Urinary bladder (tissue), 4 donors: ENCODE data around the gene KIFC1. TPM values are rescaled to one million over a fixed set of nuclear protein-coding genes. Genes with fewer than 3 reads are reported as not detected.

Experiments used
- DNase-seq: peaks from one replicate; pipeline ENCODE4 v3.0.0-alpha.2; 2015; ENCODE audit errors: extremely low spot score
- H3K27ac ChIP-seq: one replicate; pipeline ENCODE4 v1.5.1; 2013; ENCODE audit warnings: low read depth, mild to moderate bottlenecking, moderate library complexity
- H3K36me3 ChIP-seq: one replicate; pipeline ENCODE4 v1.6.1; 2013; ENCODE audit warnings: mild to moderate bottlenecking, moderate library complexity; ENCODE audit not compliant: insufficient read depth
- H3K4me1 ChIP-seq: one replicate; pipeline ENCODE4 v1.6.1; 2013; ENCODE audit warnings: mild to moderate bottlenecking, moderate library complexity; ENCODE audit not compliant: insufficient read depth
- H3K4me3 ChIP-seq: one replicate; pipeline ENCODE4 v1.5.1; 2013; ENCODE audit warnings: low read depth, low read length
- WGBS: extraction: QIAGEN DNeasy Blood & Tissue Kit; methylation state at CpG from one replicate; pipeline ENCODE4 v1.1.7; 2013; 5-methylcytosine and 5-hydroxymethylcytosine counted together
- polyA plus RNA-seq: library from polyadenylated mRNA; stranded (reverse); fragments of 200-250 nt; gene quantifications from one replicate; pipeline ENCODE4 v1.2.3, GENCODE V29; 2013
- small RNA-seq: library from RNA; depleted of rRNA; stranded (forward); fragments of <200 nt; gene quantifications from one replicate; pipeline ENCODE3, GENCODE V24; 2014
- total RNA-seq: library from RNA; depleted of rRNA; stranded (reverse); fragments of >200 nt; gene quantifications from one replicate; pipeline ENCODE4 v1.2.3, GENCODE V29; 2014
- donor health status: healthy with polysubstance abuse.
- donor health status: healthy.

KIFC1 gene
- total and polyA plus RNA-seq, 2 donors: 1.2 to 7.5 TPM

DNA sequence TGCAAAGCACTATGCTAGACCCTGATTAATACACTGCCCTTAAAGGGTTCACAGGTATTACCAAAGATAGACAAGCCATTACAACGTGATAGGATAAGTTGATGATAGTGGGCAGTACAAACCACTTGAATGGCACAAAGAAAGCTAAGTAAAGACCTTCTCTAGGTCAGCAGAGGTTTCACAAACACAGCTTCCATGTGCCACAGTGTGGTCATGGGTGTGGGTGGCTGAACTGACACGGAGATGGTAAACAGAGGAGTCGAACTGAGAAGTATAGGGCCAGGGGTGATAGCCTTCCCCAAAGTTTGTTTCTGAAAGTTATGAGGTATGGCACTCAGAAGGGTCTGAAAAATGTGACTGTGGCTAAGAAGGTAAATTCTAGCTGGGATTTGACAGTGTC is 67.1 kb downstream of the KIFC1 start:
- Histone ChIP-seq H3K4me1 (no peaks in the 10 kb centered on the region), H3K4me3 (no peak overlapping the region), H3K27ac (no peak overlapping the region), H3K36me3 (no peaks in the 10 kb centered on the region)
- no peak for DNase-seq
- 71% methylated on average over 3 of the region's 3 CpGs for WGBS

GRCh38 chr6:33459226-33459625 is 67.6 kb downstream of the KIFC1 start:
- WGBS: 95% methylated on average over 2 of the region's 2 CpGs
- H3K27ac ChIP-seq: no peak overlapping the region
- no peaks in the 10 kb centered on the region for H3K4me1 ChIP-seq
- no peak for DNase-seq
- no peak overlapping the region for H3K4me3 ChIP-seq
- H3K36me3 ChIP-seq: no peaks in the 10 kb centered on the region

Small RNA genes lying within 50 kb of the gene (small RNA-seq; reads per million reads assigned to genes)
- gene RPL35AP4 (not detected), gene ZBTB9 (not detected)

Other genes with a start within 250 kb of the KIFC1 start
- gene COL11A2, start 199.4 kb upstream of the KIFC1 start, total RNA-seq: 1.3 TPM
- 0.30 TPM for gene COL11A2, start 199.4 kb upstream of the KIFC1 start, polyA plus RNA-seq
- gene RXRB, start 191.2 kb upstream of the KIFC1 start, total RNA-seq: 21.4 TPM
- 41.6 TPM for gene RXRB, start 191.2 kb upstream of the KIFC1 start, polyA plus RNA-seq
- gene SLC39A7, start 191.0 kb upstream of the KIFC1 start, total RNA-seq: 60.0 TPM
- 77.1 TPM for gene SLC39A7, start 191.0 kb upstream of the KIFC1 start, polyA plus RNA-seq
- 7.6 TPM for gene HSD17B8, start 187.2 kb upstream of the KIFC1 start, total RNA-seq
- gene HSD17B8, start 187.2 kb upstream of the KIFC1 start, polyA plus RNA-seq: 17.3 TPM
- 19.1 TPM for gene RING1, start 183.3 kb upstream of the KIFC1 start, total RNA-seq
- gene RING1, start 183.3 kb upstream of the KIFC1 start, polyA plus RNA-seq: 48.3 TPM
- 32.4 TPM for gene VPS52, start 119.9 kb upstream of the KIFC1 start, total RNA-seq
- 45.3 TPM for gene VPS52, start 119.9 kb upstream of the KIFC1 start, polyA plus RNA-seq
- 3,033 TPM for gene RPS18, start 119.7 kb upstream of the KIFC1 start, total RNA-seq
- gene RPS18, start 119.7 kb upstream of the KIFC1 start, polyA plus RNA-seq: 4,357 TPM
- 8.0 TPM for gene B3GALT4, start 114.7 kb upstream of the KIFC1 start, total RNA-seq
- gene B3GALT4, start 114.7 kb upstream of the KIFC1 start, polyA plus RNA-seq: 19.3 TPM
- 29.7 TPM for gene WDR46, start 102.6 kb upstream of the KIFC1 start, total RNA-seq
- 40.2 TPM for gene WDR46, start 102.6 kb upstream of the KIFC1 start, polyA plus RNA-seq
- 24.3 TPM for gene PFDN6, start 102.2 kb upstream of the KIFC1 start, total RNA-seq
- 104 TPM for gene PFDN6, start 102.2 kb upstream of the KIFC1 start, polyA plus RNA-seq
- 44.0 TPM for gene RGL2, start 92.9 kb upstream of the KIFC1 start, total RNA-seq
- 77.5 TPM for gene RGL2, start 92.9 kb upstream of the KIFC1 start, polyA plus RNA-seq
- 43.0 TPM for gene TAPBP, start 77.7 kb upstream of the KIFC1 start, total RNA-seq
- gene TAPBP, start 77.7 kb upstream of the KIFC1 start, polyA plus RNA-seq: 48.8 TPM
- gene ZBTB22, start 74.1 kb upstream of the KIFC1 start, total RNA-seq: 15.8 TPM
- gene ZBTB22, start 74.1 kb upstream of the KIFC1 start, polyA plus RNA-seq: 21.4 TPM
- gene DAXX, start 68.9 kb upstream of the KIFC1 start, total RNA-seq: 15.3 TPM
- gene DAXX, start 68.9 kb upstream of the KIFC1 start, polyA plus RNA-seq: 36.7 TPM
- 16.4 TPM for gene PHF1, start 19.2 kb downstream of the KIFC1 start, total RNA-seq
- 79.4 TPM for gene PHF1, start 19.2 kb downstream of the KIFC1 start, polyA plus RNA-seq
- gene CUTA, start 26.3 kb downstream of the KIFC1 start, total RNA-seq: 62.5 TPM
- gene CUTA, start 26.3 kb downstream of the KIFC1 start, polyA plus RNA-seq: 192 TPM
- gene SYNGAP1, start 28.2 kb downstream of the KIFC1 start, total RNA-seq: 9.8 TPM
- gene SYNGAP1, start 28.2 kb downstream of the KIFC1 start, polyA plus RNA-seq: 19.6 TPM
- 7.8 TPM for gene ZBTB9, start 62.8 kb downstream of the KIFC1 start, total RNA-seq
- gene ZBTB9, start 62.8 kb downstream of the KIFC1 start, polyA plus RNA-seq: 5.0 TPM
- gene BAK1, start 188.5 kb downstream of the KIFC1 start, total RNA-seq: 8.8 TPM
- gene BAK1, start 188.5 kb downstream of the KIFC1 start, polyA plus RNA-seq: 18.7 TPM
- gene ITPR3, start 229.5 kb downstream of the KIFC1 start, total RNA-seq: 8.2 TPM
- 11.0 TPM for gene ITPR3, start 229.5 kb downstream of the KIFC1 start, polyA plus RNA-seq